SK-N-SH (cell line): ENCODE results near the gene MROH2B. TPM values are rescaled to one million over a fixed set of nuclear protein-coding genes. Genes with fewer than 3 reads are reported as not detected.

ENCODE experiments used
- CTCF ChIA-PET: fragments of 300-600, 350-600 bp; formaldehyde crosslinking; extraction: SDS; loops from one replicate; lab custom pipeline; 2021; lab: Yijun Ruan, JAX
- POLR2A ChIA-PET: fragments of 350-600 bp; sonication (Branson Sonifier 250); formaldehyde crosslinking; extraction: SDS; loops from one replicate; lab custom pipeline; 2020; ENCODE audit warnings: antibody characterized with exemption, inconsistent platforms; lab: Yijun Ruan, JAX
- DNase-seq: peaks from one replicate; pipeline ENCODE4 v3.0.0; 2012
- H2AFZ ChIP-seq: fragments of 200-600 bp; sonication (generic); 2 replicates; pipeline ENCODE4 v1.8.1; 2016; ENCODE audit warnings: antibody characterized with exemption, mild to moderate bottlenecking, low read depth
- H3F3A ChIP-seq: fragments of 200-600 bp; sonication (generic); replicated peaks from 2 replicates; pipeline ENCODE3; 2016; ENCODE audit warnings: antibody characterized with exemption, mild to moderate bottlenecking; ENCODE audit not compliant: insufficient read depth
- H3K27ac ChIP-seq, 2 experiments: fragments of 200-500 bp in 1 of 2; fragments of 200-600 bp in 1 of 2; sonication (Bioruptor generic) in 1 of 2; sonication (generic), shearing (Covaris generic) in 1 of 2; 2 replicates each; pipeline versions ENCODE4 v1.5.1 to v1.6.1; 2014 to 2016; ENCODE audit warnings: low read depth in 2 of 2, inconsistent platforms in 1 of 2, low read length in 1 of 2, mild to moderate bottlenecking in 1 of 2, mixed read lengths in 1 of 2
- H3K27me3 ChIP-seq: fragments of 200-600 bp; sonication (generic), shearing (Covaris generic); 2 replicates; pipeline ENCODE4 v1.6.1; 2016; ENCODE audit warnings: mixed run types; ENCODE audit not compliant: insufficient read depth
- H3K36me3 ChIP-seq, 2 experiments: fragments of 200-500 bp in 1 of 2; fragments of 200-600 bp in 1 of 2; sonication (Bioruptor generic) in 1 of 2; sonication (generic) in 1 of 2; replicated peaks in 1 of 2; 2 replicates each; pipeline versions ENCODE3 to v1.5.1; 2014 to 2016; ENCODE audit warnings: low read length in 1 of 2, mild to moderate bottlenecking in 1 of 2; ENCODE audit not compliant: insufficient read depth in 2 of 2, control insufficient read depth in 1 of 2
- H3K4me1 ChIP-seq, 2 experiments: fragments of 200-500 bp in 1 of 2; fragments of 200-600 bp in 1 of 2; sonication (Bioruptor generic) in 1 of 2; sonication (generic), shearing (Covaris generic) in 1 of 2; 2 replicates each; pipeline versions ENCODE4 v1.5.1 to v1.6.1; 2014 to 2016; ENCODE audit warnings: low read depth in 1 of 2, low read length in 1 of 2, mixed run types in 1 of 2; ENCODE audit not compliant: insufficient read depth in 2 of 2, control insufficient read depth in 1 of 2
- H3K4me2 ChIP-seq: fragments of 200-600 bp; sonication (generic), shearing (Covaris generic); 2 replicates; pipeline ENCODE4 v1.6.1; 2017; ENCODE audit warnings: mixed run types
- H3K4me3 ChIP-seq, 2 experiments: fragments of 200-500 bp in 1 of 2; fragments of 200-600 bp in 1 of 2; sonication (Bioruptor generic) in 1 of 2; sonication (generic), shearing (Covaris generic) in 1 of 2; 2 replicates each; pipeline versions ENCODE4 v1.5.1 to v1.8.1; 2014 to 2016; ENCODE audit warnings: low read depth in 2 of 2, inconsistent platforms in 1 of 2, low read length in 1 of 2, mild to moderate bottlenecking in 1 of 2, mixed read lengths in 1 of 2, moderate library complexity in 1 of 2
- H3K79me2 ChIP-seq: fragments of 200-600 bp; sonication (generic); 2 replicates; pipeline ENCODE4 v1.8.1; 2017; ENCODE audit warnings: mild to moderate bottlenecking; ENCODE audit not compliant: insufficient read depth
- H3K9ac ChIP-seq: fragments of 200-600 bp; sonication (generic); 2 replicates; pipeline ENCODE4 v1.6.1; 2017; ENCODE audit warnings: mixed run types
- H3K9me2 ChIP-seq: fragments of 200-600 bp; sonication (generic); 2 replicates; pipeline ENCODE4 v1.6.1; 2017; ENCODE audit warnings: mixed run types
- H3K9me3 ChIP-seq: fragments of 200-600 bp; sonication (generic); 2 replicates; pipeline ENCODE4 v1.6.1; 2017; ENCODE audit warnings: mixed run types, mild to moderate bottlenecking, moderate library complexity
- H4K20me1 ChIP-seq: fragments of 200-600 bp; sonication (generic); 2 replicates; pipeline ENCODE4 v1.6.1; 2017; ENCODE audit warnings: mild to moderate bottlenecking, mixed run types; ENCODE audit not compliant: insufficient read depth
- CTCF ChIP-seq: fragments of 200-600 bp; sonication (generic); IDR thresholded peaks from 2 replicates; pipeline ENCODE4 v1.6.1; 2017; ENCODE audit warnings: antibody characterized with exemption, mild to moderate bottlenecking, moderate library complexity
- GABPA ChIP-seq: IDR thresholded peaks from 2 replicates; pipeline ENCODE4 v1.4.0; 2012; ENCODE audit warnings: low read depth, mild to moderate bottlenecking
- GATA2 ChIP-seq: sonication (generic); formaldehyde crosslinking; IDR thresholded peaks from 2 replicates; pipeline ENCODE4 v1.5.0; 2020; ENCODE audit warnings: mild to moderate bottlenecking, missing genetic modification reagents
- IRF3 ChIP-seq: fragments of 150-350 bp; IDR thresholded peaks from 2 replicates; pipeline ENCODE4 v1.6.1; 2016; ENCODE audit warnings: mild to moderate bottlenecking, low read depth, low read length
- MXI1 ChIP-seq: IDR thresholded peaks from 2 replicates; pipeline ENCODE4 v1.6.1; 2012; ENCODE audit warnings: mild to moderate bottlenecking, low read depth, low read length, improper control_type of control experiment
- RAD21 ChIP-seq: IDR thresholded peaks from 2 replicates; pipeline ENCODE4 v1.6.1; 2012; ENCODE audit warnings: mild to moderate bottlenecking, low read length
- RCOR1 ChIP-seq: fragments of 150-350 bp; IDR thresholded peaks from 2 replicates; pipeline ENCODE4 v1.6.1; 2017; ENCODE audit warnings: antibody characterized with exemption, low read length
- REST ChIP-seq: IDR thresholded peaks from 2 replicates; pipeline ENCODE4 v1.6.1; 2012; ENCODE audit warnings: mild to moderate bottlenecking, low read depth, low read length, moderate library complexity
- RXRA ChIP-seq: IDR thresholded peaks from 2 replicates; pipeline ENCODE4 v1.4.0; 2012; ENCODE audit warnings: low read depth, mild to moderate bottlenecking, borderline replicate concordance
- SMC3 ChIP-seq: IDR thresholded peaks from 2 replicates; pipeline ENCODE4 v1.6.1; 2012; ENCODE audit warnings: low read depth, low read length, improper control_type of control experiment
- USF1 ChIP-seq: IDR thresholded peaks from 2 replicates; pipeline ENCODE4 v1.4.0; 2012; ENCODE audit warnings: low read depth, borderline replicate concordance
- USF2 ChIP-seq: fragments of 150-350 bp; IDR thresholded peaks from 2 replicates; pipeline ENCODE4 v1.6.1; 2017; ENCODE audit warnings: antibody characterized with exemption, low read length, low read depth, borderline replicate concordance
- YY1 ChIP-seq: IDR thresholded peaks from 2 replicates; pipeline ENCODE4 v1.4.0; 2012; ENCODE audit warnings: low read depth, mild to moderate bottlenecking
- ZBTB33 ChIP-seq: IDR thresholded peaks from 2 replicates; pipeline ENCODE4 v1.4.0; 2012; ENCODE audit warnings: low read depth, borderline replicate concordance
- whole genome bisulfite sequencing: methylation state at CpG from one replicate; pipeline ENCODE4 v1.1.6; 2017; ENCODE audit warnings: low lambda C conversion rate; 5-methylcytosine and 5-hydroxymethylcytosine counted together
- polyA plus RNA-seq, 3 experiments: library from polyadenylated mRNA; depleted of rRNA; stranded (reverse); fragments of >200 nt; gene quantifications; 2 replicates each; pipeline ENCODE4 v1.2.3, GENCODE V29; 2012

Gene MROH2B
- polyA plus RNA-seq, 1 of the 3 experiments (the other 2 are of a cell fraction): not detected

GRCh38 chr5:40973364-40974004, 97.7 kb downstream of the MROH2B start:
- TF ChIP-seq GATA2 (CRISPR knock-in tag) (peak; percentile 56), YY1 (no peak)
- Histone ChIP-seq H3K9me2 (no peaks in the 10 kb centered on the region), H3F3A (no peaks in the 10 kb centered on the region), H4K20me1 (no peaks in the 10 kb centered on the region), H3K27me3 (no peaks in the 10 kb centered on the region), H3K9me3 (no peaks in the 10 kb centered on the region), H3K4me1 (peaks cover 0 to 11% of the 10 kb centered on the region in 2 experiments; a peak in 2 of 4 replicates), H3K27ac (peak overlapping the region in 1 of 2 experiments; percentile 60; a peak in 2 of 4 replicates), H3K9ac (no peak overlapping the region), H3K36me3 (peaks cover 0 to 3% of the 10 kb centered on the region in 2 experiments), H2AFZ (no peak overlapping the region), H3K4me3 (no peak overlapping the region), H3K79me2 (no peaks in the 10 kb centered on the region), H3K4me2 (no peak overlapping the region)
- ChIA-PET CTCF (interaction anchor here (1.1 kb wide), 1 partner anchor 297 kb away, joined by 3 read pairs; no protein-coding TSS in a partner anchor), POLR2A (no interaction called here)
- no peak for DNase-seq
- 20% methylated on average over 3 of the region's 3 CpGs for WGBS

- no peak overlapping the region for H3K9ac ChIP-seq
- H3K4me2 ChIP-seq: no peak overlapping the region
- H3F3A ChIP-seq: no peaks in the 10 kb centered on the region
- 10% methylated on average over 2 of the region's 2 CpGs for WGBS
- no peaks in the 10 kb centered on the region for H3K27me3 ChIP-seq
- peaks cover 0 to 8% of the 10 kb centered on the region in 2 experiments; a peak in 2 of 4 replicates for H3K4me1 ChIP-seq
- peaks cover 0 to 3% of the 10 kb centered on the region in 2 experiments for H3K36me3 ChIP-seq
- H2AFZ ChIP-seq: no peak overlapping the region
- DNase-seq: no peak
- no peaks in the 10 kb centered on the region for H4K20me1 ChIP-seq
- H3K79me2 ChIP-seq: no peaks in the 10 kb centered on the region
- H3K4me3 ChIP-seq: no peak overlapping the region
- no peak overlapping the region; a peak in 2 of 4 replicates for H3K27ac ChIP-seq
- ChIA-PET CTCF (no interaction called here), POLR2A (no interaction called here)
- H3K9me3 ChIP-seq: no peaks in the 10 kb centered on the region
- H3K9me2 ChIP-seq: no peaks in the 10 kb centered on the region
- TF ChIP-seq RCOR1 (no peak), MXI1 (no peak), GABPA (no peak), IRF3 (no peak), RAD21 (no peak), RXRA (no peak), ZBTB33 (no peak), SMC3 (no peak), CTCF (no peak), USF1 (no peak), USF2 (no peak), REST (no peak)
These were observed 98.7 kb downstream of the MROH2B start for GRCh38 chr5:40972434-40972833.
